ENCODE measurements around the gene MZF1. TPM values are rescaled to one million over a fixed set of nuclear protein-coding genes. Genes with fewer than 3 reads are reported as not detected.

The MZF1 gene
- total RNA-seq, 2 experiments from 2014 or later, result 21.0 to 21.1 TPM

- ChIA-PET POLR2A (interaction anchor here (0.7 to 3.6 kb wide), 14 partner anchors 8 to 371 kb away, joined by 3 to 64 read pairs (median 7); partner anchors contain the start of genes MZF1, TRIM28, ZBTB45 and ZNF497), CTCF (interaction anchor here (2.5 to 3.3 kb wide), 2 partner anchors 35 to 41 kb away, joined by 11 to 26 read pairs; partner anchors contain the start of gene ZBTB45)
- ATAC-seq (ENCODE audit: poor library complexity), result peak; percentile 40
- no peaks in the 10 kb centered on the region for H3K27me3 ChIP-seq (ENCODE audit: control insufficient read depth in 1 of 2, insufficient read depth in 2 of 2, low read length in 2 of 2)
- Mint-ChIP-seq H3K36me3 (ENCODE audit: low read depth) (peaks cover 89% of the 10 kb centered on the region), H3K4me1 (ENCODE audit: low read depth) (peaks cover 62% of the 10 kb centered on the region), H3K27me3 (no peaks in the 10 kb centered on the region), H3K9me3 (no peaks in the 10 kb centered on the region), H3K4me3 (peak within 1 kb of the TSS; percentile 92), H3K27ac (peak within 1 kb of the TSS; percentile 96)
- peak; percentile 95 to 99 (median 96) for DNase-seq
- no peak for TF ChIP-seq CTCF (IDR thresholded peaks at IDR 0.05)
- no peaks in the 10 kb centered on the region for H3K9me3 ChIP-seq (ENCODE audit: control insufficient read depth in 1 of 2, insufficient read depth in 1 of 2, low read length in 2 of 2)
- peaks cover 59% of the 10 kb centered on the region for H3K4me1 ChIP-seq (ENCODE audit: insufficient read depth, low read length)
- H3K4me3 ChIP-seq (ENCODE audit: low read length), result peak within 1 kb of the TSS; percentile 96
- intact Hi-C loops (cut with DNase I, micrococcal nuclease), result loop anchor here in 1 of 2 experiments (1.0 kb wide), 2 partner anchors 10 to 35 kb away; partner anchors contain the start of genes TRIM28 and ZBTB45
- peaks cover 60% of the 10 kb centered on the region for H3K36me3 ChIP-seq (ENCODE audit: insufficient read depth, low read length)
- peak within 1 kb of the TSS; percentile 92 to 99 for H3K27ac ChIP-seq (ENCODE audit: low read depth in 1 of 2, low read length in 2 of 2)
Observed at GRCh38 chr19:58554494-58555368, 18.4 kb downstream of the MZF1 start, which contains the start of gene CHMP2A. TSS of gene CHMP2A (minus strand) at chr19:58555105. CDS start at chr19:58554212, 893 bp downstream.

GRCh38 chr19:58553799-58554493 lies 19.2 kb downstream of the MZF1 start:
- no peaks in the 10 kb centered on the region for H3K27me3 Mint-ChIP-seq

More at GRCh38 chr19:58553799-58554493, 19.2 kb downstream of the MZF1 start:
- peaks cover 54% of the 10 kb centered on the region for H3K4me1 ChIP-seq (ENCODE audit: insufficient read depth, low read length)
- H3K36me3 ChIP-seq (ENCODE audit: insufficient read depth, low read length), result peaks cover 68% of the 10 kb centered on the region
- no peak for TF ChIP-seq CTCF (IDR thresholded peaks at IDR 0.05)
- Mint-ChIP-seq H3K9me3 (no peaks in the 10 kb centered on the region), H3K4me1 (ENCODE audit: low read depth) (peaks cover 55% of the 10 kb centered on the region), H3K36me3 (ENCODE audit: low read depth) (peaks cover 93% of the 10 kb centered on the region), H3K27ac (peak overlapping the region; percentile 96), H3K4me3 (peak overlapping the region; percentile 92)
- CTCF ChIA-PET, result interaction anchor here (2.5 to 3.3 kb wide), 2 partner anchors 34 to 40 kb away, joined by 11 to 26 read pairs; partner anchors contain the start of gene ZBTB45
- POLR2A ChIA-PET, result interaction anchor here (0.7 to 3.6 kb wide), 10 partner anchors 9 to 192 kb away, joined by 3 to 64 read pairs (median 8); partner anchors contain the start of genes MZF1, TRIM28, ZBTB45 and ZNF497
- peak overlapping the region; percentile 92 to 99 for H3K27ac ChIP-seq (ENCODE audit: low read depth in 1 of 2, low read length in 2 of 2)
- no peaks in the 10 kb centered on the region for H3K9me3 ChIP-seq (ENCODE audit: control insufficient read depth in 1 of 2, insufficient read depth in 1 of 2, low read length in 2 of 2)
- DNase-seq, result peak in 1 of 14 experiments; percentile 38
- H3K4me3 ChIP-seq (ENCODE audit: low read length), result peak overlapping the region; percentile 96
- intact Hi-C loops (cut with DNase I, micrococcal nuclease), result loop anchor here in 1 of 2 experiments (1.0 kb wide), 2 partner anchors 10 to 35 kb away; partner anchors contain the start of genes TRIM28 and ZBTB45
- no peak for ATAC-seq (ENCODE audit: poor library complexity)
- no peaks in the 10 kb centered on the region for H3K27me3 ChIP-seq (ENCODE audit: control insufficient read depth in 1 of 2, insufficient read depth in 2 of 2, low read length in 2 of 2)
